Vagina (tissue), 2 donors: ENCODE data around the gene SELENON.

Experiments
- CTCF ChIP-seq, 3 experiments: fragments of 450-650 bp in 2 of 3; fragments of 200-600 bp in 1 of 3; sonication (generic) in 1 of 3; IDR thresholded peaks; one replicate each; pipeline ENCODE4 v1.5.1; 2017 to 2019; ENCODE audit warnings: antibody characterized with exemption in 3 of 3, mild to moderate bottlenecking in 2 of 3, moderate library complexity in 2 of 3
- POLR2A ChIP-seq, 2 donors: fragments of 450-650 bp; IDR thresholded peaks; one replicate each; pipeline ENCODE4 v1.6.1; 2017; ENCODE audit warnings: antibody characterized with exemption in 2 of 2, mild to moderate bottlenecking in 2 of 2, moderate library complexity in 2 of 2

- TF ChIP-seq CTCF (IDR thresholded peaks at IDR 0.05) (no peak), POLR2A (IDR thresholded peaks at IDR 0.05) (no peak)
These were observed 36.7 kb downstream of the SELENON start for GRCh38 chr1:25836695-25837094.
